HEK293T (cell line): ENCODE data around the gene TBRG4.

Source experiments
- ARNT ChIP-seq: fragments of 450-650 bp; IDR thresholded peaks from 2 replicates; pipeline ENCODE4 v1.6.1; 2017; ENCODE audit warnings: mild to moderate bottlenecking
- CTBP1 ChIP-seq: fragments of 450-650 bp; IDR thresholded peaks from 2 replicates; pipeline ENCODE4 v1.6.1; 2016; ENCODE audit warnings: borderline replicate concordance
- ELF4 ChIP-seq: fragments of 450-650 bp; IDR thresholded peaks from 2 replicates; pipeline ENCODE4 v1.6.1; 2017; ENCODE audit warnings: antibody characterized with exemption
- FOXA1 ChIP-seq: fragments of 450-650 bp; IDR thresholded peaks from 2 replicates; pipeline ENCODE4 v1.6.1; 2016; ENCODE audit warnings: mild to moderate bottlenecking
- FOXM1 ChIP-seq: fragments of 450-650 bp; IDR thresholded peaks from 2 replicates; pipeline ENCODE4 v1.6.1; 2017; ENCODE audit warnings: mild to moderate bottlenecking, borderline replicate concordance
- HDGF ChIP-seq: fragments of 450-650 bp; IDR thresholded peaks from 2 replicates; pipeline ENCODE4 v1.6.1; 2017; ENCODE audit warnings: antibody characterized with exemption, borderline replicate concordance
- L3MBTL2 ChIP-seq: fragments of 450-650 bp; conservative IDR thresholded peaks from 2 replicates; pipeline ENCODE4 v1.6.1; 2016; ENCODE audit warnings: mild to moderate bottlenecking
- LEF1 ChIP-seq: fragments of 450-650 bp; IDR thresholded peaks from 2 replicates; pipeline ENCODE4 v1.6.1; 2017; ENCODE audit warnings: mild to moderate bottlenecking, borderline replicate concordance
- SP1 ChIP-seq: fragments of 450-650 bp; IDR thresholded peaks from 2 replicates; pipeline ENCODE4 v1.6.1; 2017
- TARDBP ChIP-seq: fragments of 450-650 bp; IDR thresholded peaks from 2 replicates; pipeline ENCODE4 v1.6.1; 2016

DNA sequence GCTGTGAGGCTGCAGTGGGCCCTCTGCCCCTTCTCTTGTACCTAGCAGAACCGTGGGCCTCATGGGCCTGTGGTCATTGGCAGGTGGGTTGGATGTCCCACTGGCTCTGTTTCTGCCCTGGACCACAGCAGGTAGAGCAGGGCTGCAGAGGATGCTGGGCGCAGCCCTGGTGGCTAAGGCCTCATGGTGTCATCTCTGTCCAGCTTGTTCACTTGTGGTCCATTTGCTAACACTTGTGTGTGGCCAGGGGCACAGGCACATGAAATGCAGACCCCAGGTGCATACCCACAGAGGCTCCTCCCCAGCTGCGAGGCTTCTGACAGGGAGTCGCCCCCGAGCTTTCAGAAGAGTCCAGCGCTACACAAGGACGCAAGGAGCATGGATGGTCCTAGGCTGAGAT, 22.4 kb upstream of the TBRG4 start:
- no peak for TF ChIP-seq L3MBTL2
- no peak for TF ChIP-seq CTBP1
- TF ChIP-seq ARNT, result no peak
- TF ChIP-seq HDGF, result no peak
- no peak for TF ChIP-seq FOXM1
- no peak for TF ChIP-seq ELF4
- no peak for TF ChIP-seq TARDBP
- TF ChIP-seq FOXA1, result no peak
- no peak for TF ChIP-seq LEF1
- no peak for TF ChIP-seq SP1
